CD4-positive, alpha-beta memory T cell (primary cell): Measurements from ENCODE around the gene PTCH2. TPM values are rescaled to one million over a fixed set of nuclear protein-coding genes. Genes with fewer than 3 reads are reported as not detected.

Experiments
- CTCF ChIA-PET: fragments of 350-600 bp; sonication (Branson Sonifier 250); formaldehyde crosslinking; loops from one replicate; lab custom pipeline; 2021; ENCODE audit warnings: inconsistent platforms; ENCODE audit not compliant: partially characterized antibody; lab: Charles Lee
- POLR2A ChIA-PET: fragments of 350-600 bp; sonication (Branson Sonifier 250); formaldehyde crosslinking; loops from one replicate; lab custom pipeline; 2021; ENCODE audit not compliant: partially characterized antibody; lab: Charles Lee
- DNase-seq, 5 donors: peaks; one replicate each; pipeline versions ENCODE4 v3.0.0 to v3.0.0-alpha.2; 2020 to 2022; ENCODE audit warnings: mixed read lengths in 1 of 5
- H3K27ac ChIP-seq: one replicate; pipeline ENCODE4 v1.7.0; 2013; ENCODE audit warnings: low read depth, low read length
- H3K27me3 ChIP-seq: 2 replicates; pipeline ENCODE4 v1.7.0; 2013; ENCODE audit warnings: mild to moderate bottlenecking, low read length, moderate library complexity; ENCODE audit not compliant: insufficient read depth
- H3K36me3 ChIP-seq: 2 replicates; pipeline ENCODE4 v1.7.0; 2013; ENCODE audit warnings: mild to moderate bottlenecking, low read length, moderate library complexity; ENCODE audit not compliant: insufficient read depth
- H3K4me1 ChIP-seq: 2 replicates; pipeline ENCODE4 v1.7.0; 2013; ENCODE audit warnings: mild to moderate bottlenecking, low read length, moderate library complexity; ENCODE audit not compliant: insufficient read depth
- H3K4me3 ChIP-seq, 2 donors: one replicate each; pipeline ENCODE4 v1.7.0; 2013; ENCODE audit warnings: low read length in 2 of 2, mild to moderate bottlenecking in 1 of 2
- H3K9me3 ChIP-seq, 2 donors: one replicate each; pipeline ENCODE4 v1.7.0; 2013; ENCODE audit warnings: low read length in 2 of 2, control low read depth in 1 of 2; ENCODE audit not compliant: control insufficient read depth in 1 of 2
- H3K27ac Mint-ChIP-seq, 7 donors: one replicate each; pipeline ENCODE4 v1.8.0; 2020 to 2021; ENCODE audit warnings: mixed read lengths in 7 of 7, mild to moderate bottlenecking in 6 of 7, inconsistent platforms in 3 of 7, moderate library complexity in 3 of 7
- H3K27me3 Mint-ChIP-seq, 2 donors: one replicate each; pipeline ENCODE4 v1.8.0; 2020 to 2021; ENCODE audit warnings: mixed read lengths in 2 of 2
- H3K36me3 Mint-ChIP-seq, 2 donors: one replicate each; pipeline ENCODE4 v1.8.0; 2020 to 2021; ENCODE audit warnings: mixed read lengths in 2 of 2, inconsistent platforms in 1 of 2, mild to moderate bottlenecking in 1 of 2
- H3K4me1 Mint-ChIP-seq, 4 donors: one replicate each; pipeline ENCODE4 v1.8.0; 2020 to 2021; ENCODE audit warnings: mixed read lengths in 4 of 4, mild to moderate bottlenecking in 1 of 4
- H3K4me3 Mint-ChIP-seq, 8 donors: one replicate each; pipeline ENCODE4 v1.8.0; 2020 to 2021; ENCODE audit warnings: mixed read lengths in 8 of 8, mild to moderate bottlenecking in 7 of 8, moderate library complexity in 6 of 8, inconsistent platforms in 3 of 8
- H3K9me3 Mint-ChIP-seq, 8 donors: one replicate each; pipeline ENCODE4 v1.8.0; 2020 to 2021; ENCODE audit warnings: mixed read lengths in 8 of 8, mild to moderate bottlenecking in 5 of 8, inconsistent platforms in 3 of 8, moderate library complexity in 1 of 8
- intact Hi-C: fragments of 100-400 bp; cut with micrococcal nuclease; formaldehyde crosslinking; loops from one replicate; pipeline ENCODE4 v1.15.1; 2023
- polyA plus RNA-seq, 2 donors: library from polyadenylated mRNA; unstranded; fragments of 300-500 nt; fragmentation: Illumina TruSeq; gene quantifications; one replicate each; pipeline ENCODE4 v1.2.3, GENCODE V29; 2021
- total RNA-seq, 2 experiments: library from RNA; stranded (reverse); gene quantifications; one replicate each; pipeline ENCODE4 v1.2.3, GENCODE V29; 2021

Gene PTCH2
- total and polyA plus RNA-seq, 4 experiments from 2014 or later: 0.20 to 1.4 (median 1.3) TPM; not detected in 1

DNA sequence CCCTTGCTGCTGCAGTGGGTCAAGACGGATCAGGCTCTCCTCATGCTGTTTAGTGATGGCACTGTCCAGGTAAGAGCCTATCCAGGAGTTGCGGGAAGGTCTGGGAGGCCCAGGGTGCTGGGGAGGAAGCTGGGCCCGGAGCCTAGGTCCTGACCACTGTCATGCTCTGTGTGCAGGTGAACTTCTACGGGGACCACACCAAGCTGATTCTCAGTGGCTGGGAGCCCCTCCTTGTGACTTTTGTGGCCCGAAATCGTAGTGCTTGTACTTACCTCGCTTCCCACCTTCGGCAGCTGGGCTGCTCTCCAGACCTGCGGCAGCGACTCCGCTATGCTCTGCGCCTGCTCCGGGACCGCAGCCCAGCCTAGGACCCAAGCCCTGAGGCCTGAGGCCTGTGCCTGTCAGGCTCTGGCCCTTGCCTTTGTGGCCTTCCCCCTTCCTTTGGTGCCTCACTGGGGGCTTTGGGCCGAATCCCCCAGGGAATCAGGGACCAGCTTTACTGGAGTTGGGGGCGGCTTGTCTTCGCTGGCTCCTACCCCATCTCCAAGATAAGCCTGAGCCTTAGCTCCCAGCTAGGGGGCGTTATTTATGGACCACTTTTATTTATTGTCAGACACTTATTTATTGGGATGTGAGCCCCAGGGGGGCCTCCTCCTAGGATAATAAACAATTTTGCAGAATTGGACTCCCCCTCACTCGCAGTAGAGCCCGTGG, 37.6 kb downstream of the PTCH2 start:
- Histone ChIP-seq H3K4me3 (no peak overlapping the region), H3K36me3 (peaks cover 35% of the 10 kb centered on the region), H3K27ac (no peak overlapping the region), H3K9me3 (no peaks in the 10 kb centered on the region), H3K4me1 (peaks cover 77% of the 10 kb centered on the region), H3K27me3 (no peaks in the 10 kb centered on the region)
- intact Hi-C loops: loop anchor here (5.0 to 10.0 kb wide), 2 partner anchors 73 to 779 kb away; partner anchors contain the start of genes NASP and RNU5D-1
- ChIA-PET POLR2A (interaction anchor here (1.0 to 18.2 kb wide), 6 partner anchors 9 to 84 kb away, joined by 3 to 1564 read pairs (median 4); partner anchors contain the start of genes BTBD19, DYNLT4, RNU5D-1 and RPS8), CTCF (interaction anchor here (0.8 to 13.0 kb wide), 2 partner anchors 15 to 18 kb away, joined by 3 to 174 read pairs; no protein-coding TSS in a partner anchor)
- peak overlapping the region; percentile 2 to 49 (median 22) for H3K4me3 Mint-ChIP-seq
- H3K9me3 Mint-ChIP-seq: peaks cover 0 to 14% (median 0%) of the 10 kb centered on the region in 8 donors
- peak overlapping the region; percentile 82 to 95 (median 91) for H3K27ac Mint-ChIP-seq
- peak in 3 of 5 donors; percentile 15 to 37 (median 29) for DNase-seq
- peaks cover 40 to 65% of the 10 kb centered on the region in 2 donors for H3K36me3 Mint-ChIP-seq
- no peaks in the 10 kb centered on the region for H3K27me3 Mint-ChIP-seq
- peaks cover 48 to 88% (median 63%) of the 10 kb centered on the region in 4 donors for H3K4me1 Mint-ChIP-seq

DNA sequence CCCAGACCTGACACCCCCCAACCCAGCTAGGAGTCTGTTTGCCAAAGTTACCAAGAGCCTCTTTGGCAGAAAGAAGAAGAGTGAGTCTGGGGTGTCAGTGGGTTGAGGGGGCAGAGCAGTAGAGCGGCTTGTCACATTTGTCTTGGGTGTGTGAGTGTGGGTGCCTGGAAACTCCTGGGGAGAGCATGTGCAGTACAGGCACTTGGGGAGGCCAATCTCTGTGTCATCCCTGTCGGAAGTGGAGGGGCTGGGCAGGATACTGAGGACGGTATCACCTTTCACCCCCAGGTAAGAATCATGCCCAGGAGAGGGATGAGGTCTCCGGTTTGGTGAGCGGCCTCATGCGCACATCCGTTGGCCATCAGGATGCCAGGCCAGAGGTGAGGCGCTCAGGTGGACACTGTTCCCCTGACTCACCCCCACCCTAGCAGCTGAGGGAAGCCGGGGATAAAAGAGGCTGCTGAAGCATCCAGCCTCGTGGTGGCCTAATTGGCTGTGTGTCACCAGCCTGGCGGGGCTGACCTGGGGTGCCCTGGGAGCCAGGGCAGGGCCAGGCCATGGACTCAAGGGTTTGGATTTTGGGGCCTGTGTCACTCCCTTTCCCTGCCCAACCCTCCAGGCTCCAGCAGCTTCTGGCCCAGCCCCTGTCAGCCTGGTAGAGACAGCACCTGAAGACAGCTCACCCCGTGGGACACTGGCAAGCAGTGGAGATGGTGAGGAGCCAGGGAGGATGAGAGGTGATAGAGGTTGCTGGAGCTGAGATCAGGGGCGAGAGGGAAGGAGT, 39.5 kb downstream of the PTCH2 start:
- Histone ChIP-seq H3K27ac (peak overlapping the region; percentile 96), H3K4me1 (peaks cover 67% of the 10 kb centered on the region), H3K36me3 (peaks cover 35% of the 10 kb centered on the region), H3K27me3 (no peaks in the 10 kb centered on the region), H3K4me3 (peak overlapping the region in 1 of 2 donors; percentile 83), H3K9me3 (no peaks in the 10 kb centered on the region)
- DNase-seq: peak in 2 of 5 donors; percentile 12 to 42
- H3K4me1 Mint-ChIP-seq: peaks cover 39 to 78% (median 51%) of the 10 kb centered on the region in 4 donors
- ChIA-PET POLR2A (interaction anchor here (1.0 to 18.2 kb wide), 5 partner anchors 14 to 500 kb away, joined by 3 to 1564 read pairs (median 4); partner anchors contain the start of genes BEST4, BTBD19, DYNLT4 and RPS8), CTCF (interaction anchor here (1.6 to 13.0 kb wide), 2 partner anchors 17 to 28 kb away, joined by 4 to 174 read pairs; partner anchors contain the start of gene RPS8)
- intact Hi-C loops: loop anchor here (5.0 to 10.0 kb wide), 3 partner anchors 689 to 884 kb away; partner anchors contain the start of genes GPBP1L1, NASP, TESK2 and TMEM69
- H3K27me3 Mint-ChIP-seq: no peaks in the 10 kb centered on the region
- peaks cover 0 to 7% (median 0%) of the 10 kb centered on the region in 8 donors for H3K9me3 Mint-ChIP-seq
- H3K4me3 Mint-ChIP-seq: peak overlapping the region; percentile 86 to 99 (median 95)
- H3K36me3 Mint-ChIP-seq: peaks cover 40 to 62% of the 10 kb centered on the region in 2 donors
- peak overlapping the region; percentile 82 to 100 (median 95) for H3K27ac Mint-ChIP-seq

DNA sequence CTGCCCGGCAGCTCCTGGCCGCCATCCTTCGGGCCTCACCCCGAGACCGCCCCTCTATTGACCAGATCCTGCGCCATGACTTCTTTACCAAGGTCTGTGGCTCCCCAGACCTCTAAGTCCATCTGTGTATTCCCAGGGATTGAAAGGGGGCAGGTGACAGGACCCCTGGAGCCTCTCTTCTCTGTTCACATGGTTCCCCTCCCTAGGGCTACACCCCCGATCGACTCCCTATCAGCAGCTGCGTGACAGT, 40.1 kb downstream of the PTCH2 start:
- Histone ChIP-seq H3K36me3 (peaks cover 35% of the 10 kb centered on the region), H3K4me3 (peak overlapping the region in 1 of 2 donors; percentile 83), H3K9me3 (no peaks in the 10 kb centered on the region), H3K27ac (peak overlapping the region; percentile 96), H3K4me1 (peaks cover 62% of the 10 kb centered on the region), H3K27me3 (no peaks in the 10 kb centered on the region)
- H3K4me3 Mint-ChIP-seq: peak overlapping the region; percentile 86 to 99 (median 95)
- intact Hi-C loops: loop anchor here (5.0 to 10.0 kb wide), 3 partner anchors 689 to 884 kb away; partner anchors contain the start of genes GPBP1L1, NASP, TESK2 and TMEM69
- peaks cover 39 to 73% (median 47%) of the 10 kb centered on the region in 4 donors for H3K4me1 Mint-ChIP-seq
- peaks cover 0 to 7% (median 0%) of the 10 kb centered on the region in 8 donors for H3K9me3 Mint-ChIP-seq
- ChIA-PET CTCF (interaction anchor here (0.5 to 13.0 kb wide), 2 partner anchors 17 to 84 kb away, joined by 3 to 174 read pairs; no protein-coding TSS in a partner anchor), POLR2A (interaction anchor here (1.0 to 18.2 kb wide), 6 partner anchors 15 to 501 kb away, joined by 3 to 1564 read pairs (median 4); partner anchors contain the start of genes BEST4, BTBD19, DYNLT4 and RPS8)
- H3K36me3 Mint-ChIP-seq: peaks cover 40 to 60% of the 10 kb centered on the region in 2 donors
- peak overlapping the region; percentile 82 to 100 (median 95) for H3K27ac Mint-ChIP-seq
- H3K27me3 Mint-ChIP-seq: no peaks in the 10 kb centered on the region
- no peak for DNase-seq

DNA sequence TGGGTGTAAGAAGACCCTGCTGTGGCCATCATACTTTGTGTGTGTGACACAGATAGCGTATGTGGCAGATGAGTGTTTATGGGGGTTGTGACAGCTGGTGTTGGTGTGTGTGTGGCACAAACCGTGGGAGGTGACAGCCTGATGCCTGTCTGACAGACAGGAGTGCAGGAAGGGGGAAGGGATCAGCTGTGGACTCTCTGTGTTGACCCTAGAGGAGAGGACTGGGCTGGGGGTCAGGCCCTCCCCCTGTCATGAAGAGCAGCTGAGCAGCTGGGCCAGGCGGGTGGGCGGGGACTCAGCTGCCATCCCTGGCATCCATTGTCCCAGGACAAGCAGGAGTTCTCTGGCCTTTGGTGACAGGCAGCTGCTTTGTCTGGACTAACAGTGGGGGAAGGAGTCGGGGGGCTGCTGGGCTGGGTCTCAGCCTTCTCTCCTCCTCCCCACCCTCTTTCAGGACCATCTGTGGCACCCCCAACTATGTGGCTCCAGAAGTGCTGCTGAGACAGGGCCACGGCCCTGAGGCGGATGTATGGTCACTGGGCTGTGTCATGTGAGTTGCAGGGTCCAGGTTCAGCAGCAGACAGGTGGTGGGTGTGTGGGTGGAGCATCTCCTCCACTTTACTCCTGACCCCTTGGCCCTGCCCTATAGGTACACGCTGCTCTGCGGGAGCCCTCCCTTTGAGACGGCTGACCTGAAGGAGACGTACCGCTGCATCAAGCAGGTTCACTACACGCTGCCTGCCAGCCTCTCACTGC, 40.6 kb downstream of the PTCH2 start:
- peaks cover 35% of the 10 kb centered on the region for H3K36me3 ChIP-seq
- peak overlapping the region; percentile 77 to 83 for H3K4me3 ChIP-seq
- peak overlapping the region; percentile 96 for H3K27ac ChIP-seq
- H3K4me1 ChIP-seq: peaks cover 57% of the 10 kb centered on the region
- Mint-ChIP-seq H3K27me3 (no peaks in the 10 kb centered on the region), H3K4me3 (peak overlapping the region; percentile 88 to 99 (median 95)), H3K4me1 (peaks cover 35 to 68% (median 42%) of the 10 kb centered on the region in 4 donors), H3K27ac (peak overlapping the region; percentile 82 to 100 (median 95)), H3K9me3 (peaks cover 0 to 7% (median 0%) of the 10 kb centered on the region in 8 donors), H3K36me3 (peaks cover 40 to 55% of the 10 kb centered on the region in 2 donors)
- POLR2A ChIA-PET: interaction anchor here (1.1 to 18.2 kb wide), 6 partner anchors 15 to 501 kb away, joined by 3 to 1564 read pairs (median 4); partner anchors contain the start of genes BEST4, BTBD19, DYNLT4 and RNU5D-1
- no peaks in the 10 kb centered on the region for H3K9me3 ChIP-seq
- DNase-seq: peak in 2 of 5 donors; percentile 22 to 49
- H3K27me3 ChIP-seq: no peaks in the 10 kb centered on the region
- intact Hi-C loops: loop anchor here (1.0 to 10.0 kb wide), 4 partner anchors 17 to 885 kb away; partner anchors contain the start of genes GPBP1L1, NASP, TESK2 and TMEM69
- CTCF ChIA-PET: interaction anchor here (0.5 to 13.0 kb wide), 2 partner anchors 18 to 84 kb away, joined by 3 to 174 read pairs; no protein-coding TSS in a partner anchor

DNA sequence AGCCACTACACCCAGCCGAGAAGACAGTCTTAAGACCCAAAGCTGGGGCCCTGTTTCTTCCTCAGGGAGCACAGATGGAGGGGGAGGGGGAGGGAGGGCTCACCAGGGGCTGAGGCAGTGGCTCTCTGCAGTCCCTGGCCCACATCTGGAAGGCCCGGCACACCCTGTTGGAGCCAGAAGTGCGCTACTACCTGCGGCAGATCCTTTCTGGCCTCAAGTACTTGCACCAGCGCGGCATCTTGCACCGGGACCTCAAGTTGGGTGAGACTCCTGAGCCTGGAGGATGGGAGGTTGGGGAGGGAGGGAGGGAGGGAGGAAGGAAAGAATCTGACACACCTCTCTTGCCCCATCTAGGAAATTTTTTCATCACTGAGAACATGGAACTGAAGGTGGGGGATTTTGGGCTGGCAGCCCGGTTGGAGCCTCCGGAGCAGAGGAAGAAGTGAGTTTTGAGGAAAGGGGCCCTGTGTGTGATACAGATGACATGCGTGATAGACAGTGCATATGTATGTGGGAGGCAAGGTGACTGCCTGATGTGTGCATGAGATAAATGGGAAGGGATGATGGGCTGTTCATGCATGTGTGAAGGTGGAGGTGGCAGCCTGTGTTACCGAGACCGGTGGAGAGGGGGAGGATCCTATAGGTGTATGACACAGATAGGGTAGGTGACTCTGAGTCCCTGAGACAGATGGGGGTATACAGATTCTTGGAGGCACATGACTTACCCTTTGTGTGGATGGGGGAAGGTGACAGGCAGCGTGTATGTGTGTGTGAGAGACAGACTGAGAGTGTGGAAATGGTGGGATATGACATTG, 41.4 kb downstream of the PTCH2 start:
- H3K9me3 ChIP-seq: no peaks in the 10 kb centered on the region
- intact Hi-C loops: loop anchor here (1.0 to 10.0 kb wide), 5 partner anchors 8 to 886 kb away; partner anchors contain the start of genes GPBP1L1, NASP, TESK2 and TMEM69
- DNase-seq: peak in 4 of 5 donors; percentile 43 to 76 (median 50)
- ChIA-PET POLR2A (interaction anchor here (1.1 to 18.2 kb wide), 13 partner anchors 12 to 782 kb away, joined by 3 to 1564 read pairs (median 23); partner anchors contain the start of genes BEST4, BTBD19, DYNLT4 and HECTD3), CTCF (interaction anchor here (0.7 to 13.0 kb wide), 5 partner anchors 8 to 81 kb away, joined by 3 to 174 read pairs (median 5); partner anchors contain the start of gene BTBD19)
- peak overlapping the region; percentile 77 to 83 for H3K4me3 ChIP-seq
- H3K4me1 ChIP-seq: peaks cover 49% of the 10 kb centered on the region
- peak overlapping the region; percentile 96 for H3K27ac ChIP-seq
- H3K27me3 Mint-ChIP-seq: no peaks in the 10 kb centered on the region
- peak overlapping the region; percentile 88 to 99 (median 95) for H3K4me3 Mint-ChIP-seq
- peaks cover 28 to 60% (median 35%) of the 10 kb centered on the region in 4 donors for H3K4me1 Mint-ChIP-seq
- H3K27ac Mint-ChIP-seq: peak overlapping the region; percentile 82 to 100 (median 97)
- H3K36me3 Mint-ChIP-seq: peaks cover 34 to 47% of the 10 kb centered on the region in 2 donors
- H3K9me3 Mint-ChIP-seq: peaks cover 0 to 7% (median 0%) of the 10 kb centered on the region in 8 donors
- H3K36me3 ChIP-seq: peaks cover 33% of the 10 kb centered on the region
- no peaks in the 10 kb centered on the region for H3K27me3 ChIP-seq
